ENCODE measurements around the gene ERICH6.

GRCh38 chr3:150680562-150680961 is 23.2 kb downstream of the ERICH6 start:
- no peak for TF ChIP-seq CTCF (conservative IDR thresholded peaks at IDR 0.05 in 1 of 2, IDR thresholded peaks at IDR 0.05 in 1 of 2; ENCODE audit: extremely low read depth in 1 of 2, insufficient read depth in 1 of 2, low read depth in 1 of 2, low read length in 2 of 2)
- no peak for TF ChIP-seq EZH2 (IDR thresholded peaks at IDR 0.05; ENCODE audit: borderline replicate concordance, low read length)

All from mammary epithelial cell (primary cell).